ENCODE results near the gene ANKMY2. TPM values are rescaled to one million over a fixed set of nuclear protein-coding genes. Genes with fewer than 3 reads are reported as not detected.
"Not testable (repeated sequence)": the region's sequence is repeated elsewhere in the genome, so short reads cannot be mapped to it uniquely, and the experiment has no call there.

The ANKMY2 gene
- total RNA-seq, 1 donor from 2014 or later = 7.9 TPM

DNA sequence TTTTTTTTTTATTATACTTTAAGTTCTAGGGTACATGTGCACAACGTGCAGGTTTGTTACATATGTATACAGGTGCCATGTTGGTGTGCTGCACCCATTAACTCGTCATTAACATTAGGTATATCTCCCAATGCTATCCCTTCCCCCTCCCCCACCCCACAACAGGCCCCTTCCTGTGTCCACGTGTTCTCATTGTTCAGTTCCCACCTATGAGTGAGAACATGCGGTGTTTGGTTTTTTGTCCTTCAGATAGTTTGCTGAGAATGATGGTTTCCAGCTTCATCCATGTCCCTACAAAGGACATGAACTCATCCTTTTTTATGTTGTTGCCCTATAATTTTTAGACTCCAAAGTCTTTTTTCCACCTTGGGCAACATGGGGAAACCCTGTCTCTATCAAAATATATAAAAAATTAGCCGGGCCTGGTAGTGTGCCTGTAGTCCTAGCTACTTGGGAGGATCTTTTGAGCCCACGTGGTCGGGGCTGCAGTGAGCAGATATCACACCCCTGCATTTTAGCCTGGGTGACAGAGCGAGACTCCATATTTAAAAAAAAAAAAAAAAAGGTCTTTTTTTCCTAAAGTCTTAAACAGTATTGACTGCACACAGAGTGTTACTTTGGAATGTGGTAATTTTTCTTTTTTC, 14.4 kb upstream of the ANKMY2 start:
- DNase-seq (ENCODE audit: low read depth in 2 of 2) = not testable (repeated sequence)

DNA sequence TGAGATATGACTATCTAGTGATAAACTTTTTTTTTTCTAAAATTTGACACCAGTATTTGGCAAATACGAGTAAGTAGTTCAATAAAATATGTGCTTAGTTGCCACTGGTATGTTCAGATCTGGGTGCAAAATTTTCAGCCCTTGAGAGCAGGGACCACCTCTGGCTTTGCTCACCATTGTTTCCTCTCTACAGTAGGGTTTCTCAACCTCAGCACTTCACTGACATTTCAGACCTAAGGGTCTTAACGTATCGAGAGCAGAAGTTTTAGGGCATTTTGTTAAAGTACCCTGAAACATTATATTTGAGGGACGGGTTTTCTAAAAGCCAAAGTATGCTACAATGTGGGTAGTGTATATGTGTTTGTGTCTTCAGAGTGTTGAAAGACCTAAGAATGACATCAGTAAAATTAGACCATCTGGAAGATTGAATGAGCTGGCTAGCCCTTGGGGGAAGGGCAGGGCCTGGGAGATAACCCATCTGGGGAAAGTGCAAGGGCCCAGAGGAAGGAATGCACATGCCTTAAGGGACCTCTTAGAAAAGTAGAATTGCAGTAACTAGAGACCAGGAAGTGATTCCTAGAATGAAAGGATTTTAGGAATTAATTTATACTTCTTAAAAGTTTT, 12.2 kb upstream of the ANKMY2 start:
- DNase-seq (ENCODE audit: low read depth in 2 of 2) = peak in 1 of 2 donors; percentile 15

DNA sequence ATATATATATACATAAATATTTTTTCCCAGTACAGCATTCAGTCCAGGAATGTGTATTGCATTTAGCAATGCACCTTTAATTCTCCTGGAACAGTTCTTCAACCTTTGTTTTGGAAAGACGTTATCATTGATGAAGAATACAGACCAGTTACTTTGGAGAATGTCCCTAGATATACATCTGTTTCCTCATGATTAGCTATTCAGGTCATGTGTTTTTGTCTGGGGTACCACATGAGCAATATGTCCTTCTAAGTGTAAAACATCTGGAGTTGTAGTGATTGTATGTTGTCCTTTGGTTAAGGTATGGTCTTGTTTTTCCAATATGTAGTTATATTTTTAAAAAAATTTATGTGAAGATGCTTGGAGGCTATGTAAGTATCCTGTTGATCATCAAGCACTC, 10.6 kb upstream of the ANKMY2 start:
- DNase-seq (ENCODE audit: low read depth in 2 of 2) = no peak

DNA sequence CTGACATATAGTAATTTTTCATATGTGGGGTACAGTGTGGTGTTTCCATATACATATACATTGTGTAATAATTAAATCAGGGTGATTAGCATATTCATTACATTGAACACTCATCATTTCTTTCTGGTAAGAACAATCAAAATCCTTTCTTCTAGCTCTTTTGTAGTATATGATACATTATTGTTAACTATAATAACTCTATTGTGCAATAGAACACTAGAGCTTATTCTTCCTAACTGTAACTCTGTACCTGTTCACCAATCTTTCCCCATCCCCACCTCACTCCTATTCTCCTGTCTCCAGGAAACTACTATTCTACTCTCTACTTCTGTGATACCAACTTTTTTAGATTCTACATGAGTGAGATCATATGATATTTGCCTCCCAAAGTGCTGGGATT, 9.8 kb upstream of the ANKMY2 start:
- no peak for DNase-seq (ENCODE audit: low read depth in 2 of 2)

DNA sequence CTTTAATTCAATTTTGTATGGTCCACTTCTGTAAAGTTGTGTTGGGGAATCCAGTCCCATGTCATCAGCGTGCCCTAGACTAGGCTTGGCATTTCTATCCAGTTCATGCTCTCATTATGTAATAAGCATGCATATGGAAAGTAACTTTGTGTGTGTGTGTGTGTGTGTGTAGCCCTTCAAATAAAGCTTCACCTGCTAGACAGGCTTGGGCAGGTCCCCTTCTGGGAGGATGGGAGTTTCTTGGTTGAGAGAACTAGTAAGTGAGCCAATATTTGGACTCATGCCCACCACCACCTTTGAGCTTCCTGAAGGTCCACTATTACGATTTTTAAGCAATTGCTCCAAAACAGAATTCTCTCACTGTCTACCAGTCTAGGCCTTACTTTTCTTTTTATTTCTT, 7.3 kb upstream of the ANKMY2 start:
- no peak for DNase-seq (ENCODE audit: low read depth in 2 of 2)

DNA sequence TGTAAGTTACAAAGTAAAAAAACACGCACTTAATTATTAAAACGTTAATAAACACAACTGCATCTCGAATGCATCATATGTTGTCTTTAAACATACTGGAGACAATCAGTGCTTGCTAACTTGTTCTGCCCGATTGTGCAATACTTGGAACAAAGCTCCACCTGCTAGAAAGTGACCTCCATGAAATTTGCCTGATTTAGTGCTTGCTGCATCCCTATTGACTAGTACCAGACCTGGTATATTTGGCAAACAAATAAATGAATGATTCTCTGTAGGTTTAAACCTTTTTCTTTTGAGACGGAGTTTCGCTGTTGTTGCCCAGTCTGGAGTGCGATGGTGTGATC, 6.7 kb upstream of the ANKMY2 start:
- no peak for DNase-seq (ENCODE audit: low read depth in 2 of 2)

DNA sequence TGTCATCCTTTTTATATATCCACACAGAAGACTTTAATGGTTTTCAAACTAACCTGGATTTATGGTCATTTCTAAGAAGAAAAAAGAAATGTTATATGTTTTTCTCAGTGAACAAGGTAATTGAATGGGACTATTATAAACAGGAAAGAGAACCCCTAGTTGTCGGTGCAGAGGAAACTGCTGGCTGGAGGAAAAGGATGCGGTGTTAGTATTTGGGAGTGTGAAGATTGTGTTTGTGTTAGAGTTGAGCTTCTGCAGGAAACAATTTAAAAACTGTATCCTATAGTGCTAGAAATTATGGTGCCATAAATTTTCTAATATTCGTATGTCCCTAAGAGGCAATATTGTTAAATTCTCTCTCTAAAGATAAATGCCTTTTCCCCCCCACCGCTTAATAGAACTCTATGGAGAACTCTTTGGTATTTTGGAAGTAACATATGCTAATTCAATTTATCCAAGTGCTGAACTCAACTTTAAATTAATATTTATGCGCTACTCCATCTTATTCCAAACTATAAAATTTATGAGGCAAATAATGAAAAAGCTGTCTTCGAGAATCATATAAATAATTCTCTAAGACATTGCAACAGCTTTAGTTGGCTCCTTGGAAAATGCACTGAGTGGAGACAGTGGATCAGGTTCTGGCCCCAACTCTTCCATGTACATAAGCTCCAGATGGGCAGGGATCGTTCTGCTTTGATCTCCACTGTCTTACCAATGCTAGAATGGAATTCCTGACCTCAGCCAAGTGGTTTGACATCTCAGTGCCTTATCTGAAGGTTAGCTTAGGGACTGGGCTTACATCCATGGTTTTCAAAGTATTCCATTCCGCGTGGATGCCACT, 6.1 kb upstream of the ANKMY2 start:
- DNase-seq (ENCODE audit: low read depth in 2 of 2) = peak; percentile 70 to 74

DNA sequence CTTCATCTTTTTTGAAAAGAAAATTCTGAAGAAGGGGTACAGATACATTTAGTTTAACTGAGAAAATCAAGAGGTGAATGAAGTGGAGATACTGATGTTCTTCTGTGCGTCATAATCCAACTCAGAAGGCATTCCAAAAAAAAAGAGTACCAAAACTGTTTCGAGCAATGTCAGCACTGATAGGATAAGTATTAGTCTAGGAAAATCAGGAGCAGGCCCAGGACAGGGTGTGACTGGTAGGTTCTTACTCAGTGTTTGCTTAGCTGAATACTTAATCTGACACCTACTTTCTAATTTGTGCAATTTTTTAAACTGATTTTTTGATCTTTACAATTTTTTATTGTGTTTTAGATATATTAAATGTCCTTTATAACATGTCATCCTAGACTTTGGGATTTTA, 4.7 kb upstream of the ANKMY2 start:
- no peak for DNase-seq (ENCODE audit: low read depth in 2 of 2)

DNA sequence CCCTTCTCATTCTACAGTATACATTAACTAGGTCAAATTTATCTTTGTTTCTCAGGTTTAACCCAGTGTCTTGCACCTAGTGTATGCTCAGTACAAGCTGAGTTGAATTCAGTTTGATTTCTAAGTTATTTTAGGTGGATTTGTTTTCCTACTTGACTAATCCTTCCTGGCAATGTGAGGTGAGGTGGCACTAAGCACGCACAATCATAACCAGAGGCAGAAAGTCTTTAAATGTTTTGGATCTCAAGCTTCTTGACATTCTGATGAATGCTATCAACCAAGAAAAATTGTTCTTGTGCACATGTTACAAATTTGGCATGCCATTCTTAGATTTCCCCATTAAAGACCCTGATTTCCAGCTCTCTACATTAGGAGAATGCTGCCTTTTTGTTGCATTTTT, 3.6 kb upstream of the ANKMY2 start:
- peak; percentile 30 to 75 for DNase-seq (ENCODE audit: low read depth in 2 of 2)

DNA sequence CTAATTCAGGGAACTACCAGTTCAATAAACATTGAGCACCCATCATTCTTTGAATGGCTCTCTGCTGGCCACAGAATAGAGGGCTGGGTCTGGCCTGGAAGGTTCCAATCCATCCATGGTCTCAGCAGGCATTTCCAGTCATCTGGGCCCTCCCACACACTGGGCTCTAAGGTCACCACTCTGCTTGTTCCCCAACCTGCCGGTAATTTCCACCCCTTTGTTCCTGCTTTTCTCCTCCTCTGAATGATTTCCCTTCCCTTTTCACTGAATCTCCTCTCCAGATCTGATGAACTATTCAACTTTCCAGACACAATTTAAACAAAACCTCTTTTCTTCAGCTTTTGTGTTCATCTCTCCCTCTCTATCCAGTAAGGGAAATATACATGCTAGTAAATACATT, 3.0 kb upstream of the ANKMY2 start:
- DNase-seq (ENCODE audit: low read depth in 2 of 2) = peak; percentile 28 to 40

DNA sequence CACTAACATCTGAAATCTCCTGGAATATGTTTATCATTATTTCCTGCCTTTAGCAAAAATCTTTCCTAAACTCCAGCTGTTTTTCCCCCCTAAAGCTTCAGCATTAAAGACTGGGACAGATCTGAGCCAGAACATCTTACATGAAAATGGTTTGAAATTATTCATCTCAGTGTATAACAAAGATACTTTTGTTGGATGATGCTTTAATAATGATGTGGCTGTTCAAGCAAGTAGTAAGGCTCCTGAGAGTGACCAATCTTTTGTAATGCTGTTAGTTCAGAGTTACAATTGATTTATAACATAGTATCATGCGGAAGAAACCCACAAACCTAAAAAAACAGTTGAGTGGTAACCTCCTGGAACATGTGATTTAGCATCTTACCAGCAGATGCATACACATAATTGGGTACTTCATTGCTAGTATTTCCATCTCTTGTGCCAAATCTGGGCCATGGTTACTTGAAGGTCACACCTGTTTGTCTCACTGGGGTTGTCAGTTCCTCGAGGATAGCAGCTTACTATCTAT, 1.9 kb upstream of the ANKMY2 start:
- DNase-seq (ENCODE audit: low read depth in 2 of 2) = no peak

DNA sequence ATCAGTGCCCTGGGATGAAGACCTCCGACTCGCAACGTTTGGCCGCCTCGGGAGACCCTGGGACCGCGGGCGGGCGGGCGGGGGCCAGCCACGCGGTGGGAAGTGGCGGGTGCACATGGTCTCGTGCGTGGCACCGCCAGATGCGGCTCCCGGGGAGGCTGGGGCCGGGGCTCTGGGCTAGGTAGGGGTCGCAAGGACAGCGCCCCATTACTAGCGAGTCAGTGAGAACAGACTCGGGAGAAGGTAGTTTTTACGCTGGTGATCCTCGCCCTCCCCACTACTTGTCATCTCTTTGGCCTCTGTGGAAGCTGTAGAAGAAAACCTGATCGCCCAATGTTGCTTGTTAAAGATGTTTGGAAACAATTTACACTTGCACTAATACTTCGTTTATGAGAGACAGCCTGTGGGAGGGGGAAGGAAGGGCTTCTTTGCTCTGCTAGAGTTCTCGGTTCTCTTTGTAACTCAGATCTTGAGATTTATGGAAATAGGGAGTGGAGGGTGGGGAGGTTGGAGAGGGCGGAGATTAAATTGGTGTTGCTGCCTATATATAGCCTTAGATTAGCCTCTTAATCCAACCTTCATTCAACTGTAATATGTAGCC, 1.0 kb upstream of the ANKMY2 start:
- DNase-seq (ENCODE audit: low read depth in 2 of 2) = peak in 1 of 2 donors; percentile 17

DNA sequence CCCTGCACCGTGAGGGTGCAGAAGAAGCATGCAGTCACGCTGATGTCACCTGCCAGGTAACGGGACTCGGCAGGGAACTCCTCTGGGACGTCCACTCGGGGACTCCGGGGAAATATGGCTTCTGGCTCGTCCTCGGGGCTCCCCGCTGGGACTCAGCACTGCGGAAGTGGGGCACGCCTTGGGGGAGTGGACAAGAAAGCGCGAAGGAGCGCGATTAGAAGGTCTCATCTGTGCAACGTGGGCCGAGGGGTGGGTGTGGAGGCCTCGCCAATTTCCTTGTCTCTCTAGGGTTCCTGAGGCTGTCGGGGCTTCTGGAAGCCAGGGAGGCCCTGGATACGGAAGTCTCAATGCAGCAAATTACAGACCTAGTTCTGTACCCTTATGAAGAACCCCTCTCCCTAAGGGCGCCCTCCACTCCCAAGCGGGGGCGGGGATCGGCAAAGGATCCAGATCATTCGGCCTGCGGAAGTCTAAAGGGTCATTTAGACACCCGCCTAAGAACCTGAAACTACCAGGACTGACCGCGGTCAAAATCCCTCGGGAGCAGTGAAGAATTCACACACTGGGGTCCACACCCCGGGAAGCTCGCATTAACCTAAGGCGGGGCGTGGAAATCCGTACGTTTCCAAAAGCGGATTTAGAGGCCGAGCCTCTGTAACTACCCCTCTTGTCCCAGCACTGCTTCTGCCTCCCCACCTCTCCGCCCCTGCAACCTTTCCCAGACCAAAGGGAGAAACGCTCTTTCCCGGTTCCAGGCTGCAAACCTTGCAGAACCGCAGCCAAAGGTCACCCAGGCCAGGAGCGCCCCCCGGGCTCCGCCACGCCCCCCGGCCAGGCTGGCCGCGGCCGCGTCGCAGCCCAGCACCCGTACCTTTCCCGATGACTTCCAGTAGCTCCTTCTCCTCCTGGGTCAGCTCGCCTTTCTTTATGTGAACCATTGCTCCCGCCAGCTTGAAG, 640 bp downstream of the ANKMY2 start:
- peak in 1 of 2 donors; percentile 43 for DNase-seq (ENCODE audit: low read depth in 2 of 2)

DNA sequence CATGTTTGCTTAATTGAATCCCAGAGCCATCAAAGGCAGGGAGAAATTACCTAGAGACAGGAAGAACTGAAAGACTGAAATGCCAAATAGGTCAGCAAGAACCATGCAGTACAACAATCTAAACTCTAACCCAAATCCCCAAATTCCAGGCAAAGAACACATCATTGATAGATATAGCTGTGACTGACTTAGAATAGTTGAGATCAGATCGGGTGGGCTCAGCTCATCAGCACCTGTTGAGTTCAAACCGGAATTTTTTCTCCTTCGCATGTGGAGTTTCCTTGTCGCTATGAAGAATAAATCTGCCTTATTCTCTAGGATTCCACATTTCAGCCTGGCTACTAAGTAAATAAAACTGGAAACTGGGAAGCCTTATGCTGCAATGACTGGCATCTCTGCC, 1.4 kb downstream of the ANKMY2 start:
- no peak for DNase-seq (ENCODE audit: low read depth in 2 of 2)

DNA sequence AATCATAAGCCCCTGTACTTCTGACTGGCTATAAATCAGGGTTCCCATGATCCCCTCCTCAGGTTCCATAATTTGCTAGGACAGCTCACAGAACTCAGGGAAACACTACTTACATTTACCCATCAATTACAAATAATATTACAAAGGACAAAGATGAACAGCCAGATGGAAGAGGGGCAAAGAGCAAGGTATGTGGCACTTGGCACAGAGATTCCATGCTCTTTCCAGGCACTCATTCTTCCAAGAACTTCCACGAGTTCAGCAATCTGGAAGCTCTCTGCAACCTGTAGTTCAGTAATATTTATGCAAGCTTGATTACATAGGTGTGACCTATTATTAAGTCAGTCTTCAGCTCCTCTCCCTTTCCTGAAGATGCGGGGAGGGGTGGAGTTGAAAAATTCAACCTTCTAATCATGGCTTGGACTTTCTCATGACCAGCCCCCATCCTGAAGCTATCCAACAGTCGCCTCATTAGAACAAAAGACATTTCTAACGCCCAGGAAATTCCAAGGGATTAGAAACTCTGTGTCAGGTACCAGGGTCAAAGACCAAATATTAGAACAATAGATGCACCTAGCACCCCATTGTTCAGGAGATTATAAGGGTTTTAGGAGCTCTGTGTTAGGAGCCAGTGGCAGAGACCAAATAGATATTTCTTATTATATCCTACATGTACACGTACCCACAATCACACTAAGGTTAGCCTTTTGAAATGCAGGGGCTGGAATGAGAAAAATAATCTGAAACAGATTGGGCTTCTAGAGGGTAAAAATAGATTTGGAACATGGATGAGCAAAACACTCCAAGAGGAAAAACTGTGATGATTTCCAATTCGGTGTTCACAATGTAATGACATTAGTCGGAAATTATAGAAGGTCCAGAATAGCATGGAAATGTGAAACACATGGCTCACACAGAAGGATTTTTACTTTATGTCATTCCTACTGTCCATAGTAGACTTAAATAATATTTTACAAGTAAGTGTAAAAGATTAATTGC, 7.0 kb downstream of the ANKMY2 start:
- DNase-seq (ENCODE audit: low read depth in 2 of 2) = no peak

DNA sequence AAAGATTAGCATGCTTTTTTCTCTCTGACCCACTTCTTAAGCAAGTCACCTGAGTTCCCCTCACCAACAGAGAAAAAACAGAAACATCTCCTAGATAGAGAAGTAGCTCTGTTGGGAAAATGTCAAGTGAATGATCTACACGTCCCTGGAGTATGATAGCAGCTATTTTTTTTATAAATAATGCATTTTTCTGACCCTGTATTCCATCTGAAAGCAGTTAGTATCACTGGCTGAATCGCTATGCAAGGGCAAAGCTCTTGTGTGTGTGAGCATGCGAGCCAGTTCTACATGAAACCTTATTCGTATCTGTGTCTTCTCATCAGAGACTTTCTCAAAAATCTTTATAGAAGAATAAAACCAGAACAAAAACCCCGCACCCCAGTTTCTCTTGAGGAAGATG, 8.2 kb downstream of the ANKMY2 start:
- no peak for DNase-seq (ENCODE audit: low read depth in 2 of 2)

DNA sequence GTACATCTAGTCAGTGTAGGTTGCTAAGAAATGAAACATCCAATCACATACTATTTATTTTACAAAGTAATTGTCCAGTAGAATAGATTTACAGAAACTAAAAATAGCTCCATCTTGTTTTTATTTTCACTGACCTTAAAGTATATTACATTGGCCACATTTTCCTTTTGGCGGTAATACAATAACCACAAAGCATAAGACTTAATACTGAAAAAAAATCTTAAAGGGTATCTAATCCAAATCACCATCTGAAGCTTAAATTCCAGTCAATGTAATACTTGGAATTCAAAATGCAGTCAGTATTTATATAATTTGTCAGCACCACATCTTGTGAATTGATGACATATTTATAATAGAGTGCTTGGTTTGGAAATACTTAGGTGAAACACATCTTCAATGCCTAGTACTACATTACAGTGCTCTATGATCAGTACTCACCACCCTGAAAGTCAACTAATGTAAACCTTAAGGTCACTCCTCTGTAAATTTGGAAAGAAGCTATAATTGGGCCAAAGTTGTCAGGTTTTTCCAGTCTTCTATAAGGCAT, 8.9 kb downstream of the ANKMY2 start:
- no peak for DNase-seq (ENCODE audit: low read depth in 2 of 2)

DNA sequence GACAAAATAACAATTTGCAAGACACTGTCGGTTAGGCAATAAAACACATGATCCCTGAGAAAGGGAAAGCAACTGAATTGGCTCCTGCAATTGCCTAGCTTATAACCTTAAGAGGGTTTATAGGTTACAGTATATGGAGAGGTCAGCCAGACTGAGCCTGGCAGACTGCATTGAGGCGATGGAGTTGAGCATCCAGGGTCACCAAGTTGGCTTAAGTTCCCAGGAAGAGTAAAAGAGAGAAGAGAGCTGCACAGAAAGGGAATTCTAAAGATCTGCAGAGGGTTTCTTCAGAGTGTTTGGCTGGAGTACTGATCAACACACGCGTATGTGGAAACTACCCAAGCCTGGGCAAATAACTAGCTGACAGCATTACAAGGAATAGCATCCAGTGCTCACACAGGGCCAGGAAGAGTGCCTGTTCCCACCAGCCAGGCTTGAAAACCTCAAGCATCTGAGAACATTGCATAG, 11.2 kb downstream of the ANKMY2 start:
- no peak for DNase-seq (ENCODE audit: low read depth in 2 of 2)

DNA sequence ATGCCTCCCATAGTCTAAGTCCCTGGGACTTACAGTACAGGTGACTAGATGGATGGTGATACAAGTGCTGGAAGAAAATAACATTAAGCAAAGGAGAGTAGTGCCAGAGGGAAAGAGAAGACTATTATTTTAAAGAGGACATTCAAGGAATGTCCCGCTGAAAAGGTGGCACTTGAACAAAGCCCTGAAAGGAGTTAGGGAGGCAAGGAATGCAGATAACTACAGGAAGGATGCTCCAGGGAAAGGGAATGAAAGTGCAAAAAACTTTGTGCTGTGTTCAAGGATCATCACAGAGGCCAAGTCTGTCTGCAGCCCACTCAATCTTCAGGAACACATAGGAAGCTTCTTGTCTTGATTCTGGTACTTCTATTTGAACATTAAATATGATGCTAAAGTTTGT, 14.9 kb downstream of the ANKMY2 start:
- no peak for DNase-seq (ENCODE audit: low read depth in 2 of 2)

Data from lung microvascular endothelial cell (primary cell).